ENCODE data around the gene ALKBH7. TPM values are rescaled to one million over a fixed set of nuclear protein-coding genes. Genes with fewer than 3 reads are reported as not detected.

Gene ALKBH7
- total RNA-seq, 1 experiment from 2014 or later = 70.0 TPM

GRCh38 chr19:6381030-6381750 lies 8.6 kb downstream of the ALKBH7 start:
- CTCF ChIA-PET = no interaction called here
- no peaks in the 10 kb centered on the region; the same call in none of the 2 replicates for H3K36me3 ChIP-seq (ENCODE audit: control insufficient read depth, insufficient read depth, low read length)
- H3K4me3 ChIP-seq (ENCODE audit: low read depth, low read length) = no peak overlapping the region
- H3K27me3 Mint-ChIP-seq (ENCODE audit: insufficient read depth, unreplicated experiment) = no peaks in the 10 kb centered on the region
- H3K36me3 Mint-ChIP-seq (ENCODE audit: insufficient read depth, unreplicated experiment) = peaks cover 88% of the 10 kb centered on the region
- no peaks in the 10 kb centered on the region for H3K9me3 ChIP-seq
- H3K4me1 ChIP-seq = peaks cover 17% of the 10 kb centered on the region
- intact Hi-C loops (cut with micrococcal nuclease; ENCODE audit: unreplicated experiment) = no loop called here
- no TSS peak for BruUV-seq (replicated peaks)
- H3K9me3 Mint-ChIP-seq (ENCODE audit: unreplicated experiment) = no peaks in the 10 kb centered on the region
- POLR2A ChIA-PET = no interaction called here
- TF ChIP-seq, protein P1, sequence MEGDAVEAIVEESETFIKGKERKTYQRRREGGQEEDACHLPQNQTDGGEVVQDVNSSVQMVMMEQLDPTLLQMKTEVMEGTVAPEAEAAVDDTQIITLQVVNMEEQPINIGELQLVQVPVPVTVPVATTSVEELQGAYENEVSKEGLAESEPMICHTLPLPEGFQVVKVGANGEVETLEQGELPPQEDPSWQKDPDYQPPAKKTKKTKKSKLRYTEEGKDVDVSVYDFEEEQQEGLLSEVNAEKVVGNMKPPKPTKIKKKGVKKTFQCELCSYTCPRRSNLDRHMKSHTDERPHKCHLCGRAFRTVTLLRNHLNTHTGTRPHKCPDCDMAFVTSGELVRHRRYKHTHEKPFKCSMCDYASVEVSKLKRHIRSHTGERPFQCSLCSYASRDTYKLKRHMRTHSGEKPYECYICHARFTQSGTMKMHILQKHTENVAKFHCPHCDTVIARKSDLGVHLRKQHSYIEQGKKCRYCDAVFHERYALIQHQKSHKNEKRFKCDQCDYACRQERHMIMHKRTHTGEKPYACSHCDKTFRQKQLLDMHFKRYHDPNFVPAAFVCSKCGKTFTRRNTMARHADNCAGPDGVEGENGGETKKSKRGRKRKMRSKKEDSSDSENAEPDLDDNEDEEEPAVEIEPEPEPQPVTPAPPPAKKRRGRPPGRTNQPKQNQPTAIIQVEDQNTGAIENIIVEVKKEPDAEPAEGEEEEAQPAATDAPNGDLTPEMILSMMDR (IDR thresholded peaks at IDR 0.05; ENCODE audit: insufficient read depth in 1 of 2, low read depth in 1 of 2, low read length in 1 of 2, severe bottlenecking in 1 of 2, unreplicated experiment in 1 of 2) = no peak
- no peaks in the 10 kb centered on the region for H3K4me1 Mint-ChIP-seq (ENCODE audit: low read depth, unreplicated experiment)
- no peaks in the 10 kb centered on the region for H3K27me3 ChIP-seq (replicated peaks; ENCODE audit: control insufficient read depth, insufficient read depth, low read length)
- H3K27ac Mint-ChIP-seq (ENCODE audit: unreplicated experiment) = no peak overlapping the region
- no peak for DNase-seq
- no peak overlapping the region for H3K4me3 Mint-ChIP-seq (ENCODE audit: unreplicated experiment)

- TF ChIP-seq, protein P1 (IDR thresholded peaks at IDR 0.05; ENCODE audit: insufficient read depth in 1 of 2, low read depth in 1 of 2, low read length in 1 of 2, severe bottlenecking in 1 of 2, unreplicated experiment in 1 of 2) = no peak
- peaks cover 95% of the 10 kb centered on the region for H3K36me3 Mint-ChIP-seq (ENCODE audit: insufficient read depth, unreplicated experiment)
- Histone ChIP-seq H3K36me3 (ENCODE audit: control insufficient read depth, insufficient read depth, low read length) (peaks cover 2% of the 10 kb centered on the region), H3K4me3 (ENCODE audit: low read depth, low read length) (no peak overlapping the region), H3K9me3 (no peaks in the 10 kb centered on the region), H3K4me1 (peaks cover 9% of the 10 kb centered on the region), H3K27me3 (replicated peaks; ENCODE audit: control insufficient read depth, insufficient read depth, low read length) (no peaks in the 10 kb centered on the region)
- H3K9me3 Mint-ChIP-seq (ENCODE audit: unreplicated experiment) = no peaks in the 10 kb centered on the region
- intact Hi-C loops (cut with micrococcal nuclease; ENCODE audit: unreplicated experiment) = no loop called here
- CTCF ChIA-PET = interaction anchor here (1.2 kb wide), 1 partner anchor 11 kb away, joined by 3 read pairs; the partner anchor contains the start of gene ALKBH7
- DNase-seq = no peak
- no peak overlapping the region for H3K4me3 Mint-ChIP-seq (ENCODE audit: unreplicated experiment)
- no TSS peak for BruUV-seq (replicated peaks)
- H3K4me1 Mint-ChIP-seq (ENCODE audit: low read depth, unreplicated experiment) = no peaks in the 10 kb centered on the region
- POLR2A ChIA-PET = no interaction called here
- no peak overlapping the region for H3K27ac Mint-ChIP-seq (ENCODE audit: unreplicated experiment)
- no peaks in the 10 kb centered on the region for H3K27me3 Mint-ChIP-seq (ENCODE audit: insufficient read depth, unreplicated experiment)
These were observed 10.6 kb downstream of the ALKBH7 start for GRCh38 chr19:6383188-6383587.

DNA sequence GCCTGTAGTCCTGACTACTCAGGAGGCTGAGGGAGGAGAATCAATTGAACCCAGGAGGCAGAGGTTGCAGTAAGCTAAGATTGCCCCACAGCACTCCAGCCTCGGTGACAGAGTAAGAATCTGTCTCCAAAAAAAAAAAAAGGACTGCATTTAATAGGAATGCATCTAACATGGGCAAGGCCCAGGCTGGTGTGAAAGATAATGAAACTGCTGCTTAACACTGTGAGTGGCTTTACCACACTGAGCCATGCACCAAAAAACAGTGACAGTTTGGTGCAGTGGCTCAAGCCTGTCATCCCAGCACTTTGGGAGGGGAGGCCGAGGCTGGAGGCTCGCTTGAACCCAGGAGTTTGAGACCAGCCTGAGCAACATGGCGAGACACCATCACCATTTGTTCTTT lies 11.8 kb downstream of the ALKBH7 start:
- Mint-ChIP-seq H3K36me3 (ENCODE audit: insufficient read depth, unreplicated experiment) (peaks cover 98% of the 10 kb centered on the region), H3K27ac (ENCODE audit: unreplicated experiment) (no peak overlapping the region), H3K27me3 (ENCODE audit: insufficient read depth, unreplicated experiment) (no peaks in the 10 kb centered on the region), H3K4me1 (ENCODE audit: low read depth, unreplicated experiment) (no peaks in the 10 kb centered on the region), H3K9me3 (ENCODE audit: unreplicated experiment) (no peaks in the 10 kb centered on the region), H3K4me3 (ENCODE audit: unreplicated experiment) (no peak overlapping the region)
- H3K27me3 ChIP-seq (replicated peaks; ENCODE audit: control insufficient read depth, insufficient read depth, low read length) = no peaks in the 10 kb centered on the region
- no peaks in the 10 kb centered on the region for H3K9me3 ChIP-seq
- H3K4me1 ChIP-seq = no peaks in the 10 kb centered on the region
- TF ChIP-seq, protein P1 (IDR thresholded peaks at IDR 0.05; ENCODE audit: insufficient read depth in 1 of 2, low read depth in 1 of 2, low read length in 1 of 2, severe bottlenecking in 1 of 2, unreplicated experiment in 1 of 2) = no peak
- no peak for DNase-seq
- BruUV-seq (replicated peaks) = no TSS peak
- POLR2A ChIA-PET = interaction anchor here (0.6 kb wide), 1 partner anchor 23 kb away, joined by 14 read pairs; the partner anchor contains the start of gene CLPP
- no peak overlapping the region for H3K4me3 ChIP-seq (ENCODE audit: low read depth, low read length)
- peaks cover 2% of the 10 kb centered on the region for H3K36me3 ChIP-seq (ENCODE audit: control insufficient read depth, insufficient read depth, low read length)
- CTCF ChIA-PET = no interaction called here
- intact Hi-C loops (cut with micrococcal nuclease; ENCODE audit: unreplicated experiment) = no loop called here

Measured in Caco-2 (cell line).